ENCODE results near the gene VLDLR.

VLDLR gene

DNA sequence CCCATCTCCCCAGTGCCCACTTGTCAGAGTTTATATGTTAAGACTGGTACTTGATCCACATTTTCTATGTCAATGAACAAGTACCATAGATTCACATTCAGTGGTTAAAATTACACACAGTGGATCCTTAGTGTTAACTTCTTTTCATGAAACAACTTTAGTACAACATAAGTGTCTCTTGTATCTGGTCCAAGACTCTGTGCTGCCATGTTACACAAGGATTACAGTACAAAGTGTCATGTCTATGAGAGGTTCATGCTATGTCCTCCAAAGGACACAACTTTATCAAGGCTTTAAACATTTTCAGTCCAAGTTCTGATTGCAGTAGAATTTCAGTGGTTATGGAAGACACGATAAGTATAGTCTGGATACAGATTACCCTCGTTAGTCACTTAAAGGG lies 13.3 kb upstream of the VLDLR start:
- no peak overlapping the region for H3K4me3 ChIP-seq (ENCODE audit: low read length)
- DNase-seq (ENCODE audit: low read depth) = no peak
- TF ChIP-seq, protein P1, sequence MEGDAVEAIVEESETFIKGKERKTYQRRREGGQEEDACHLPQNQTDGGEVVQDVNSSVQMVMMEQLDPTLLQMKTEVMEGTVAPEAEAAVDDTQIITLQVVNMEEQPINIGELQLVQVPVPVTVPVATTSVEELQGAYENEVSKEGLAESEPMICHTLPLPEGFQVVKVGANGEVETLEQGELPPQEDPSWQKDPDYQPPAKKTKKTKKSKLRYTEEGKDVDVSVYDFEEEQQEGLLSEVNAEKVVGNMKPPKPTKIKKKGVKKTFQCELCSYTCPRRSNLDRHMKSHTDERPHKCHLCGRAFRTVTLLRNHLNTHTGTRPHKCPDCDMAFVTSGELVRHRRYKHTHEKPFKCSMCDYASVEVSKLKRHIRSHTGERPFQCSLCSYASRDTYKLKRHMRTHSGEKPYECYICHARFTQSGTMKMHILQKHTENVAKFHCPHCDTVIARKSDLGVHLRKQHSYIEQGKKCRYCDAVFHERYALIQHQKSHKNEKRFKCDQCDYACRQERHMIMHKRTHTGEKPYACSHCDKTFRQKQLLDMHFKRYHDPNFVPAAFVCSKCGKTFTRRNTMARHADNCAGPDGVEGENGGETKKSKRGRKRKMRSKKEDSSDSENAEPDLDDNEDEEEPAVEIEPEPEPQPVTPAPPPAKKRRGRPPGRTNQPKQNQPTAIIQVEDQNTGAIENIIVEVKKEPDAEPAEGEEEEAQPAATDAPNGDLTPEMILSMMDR (conservative IDR thresholded peaks at IDR 0.05; ENCODE audit: low read depth, low read length) = no peak

GRCh38 chr9:2610985-2611384 lies 10.6 kb upstream of the VLDLR start:
- TF ChIP-seq, protein P1 (conservative IDR thresholded peaks at IDR 0.05; ENCODE audit: low read depth, low read length) = no peak
- no peak for DNase-seq (ENCODE audit: low read depth)
- H3K4me3 ChIP-seq (ENCODE audit: low read length) = no peak overlapping the region

- DNase-seq (ENCODE audit: low read depth) = no peak
- TF ChIP-seq, protein P1 (conservative IDR thresholded peaks at IDR 0.05; ENCODE audit: low read depth, low read length) = no peak
- no peak overlapping the region for H3K4me3 ChIP-seq (ENCODE audit: low read length)
Measured at GRCh38 chr9:2611961-2612360, 9.6 kb upstream of the VLDLR start.

- DNase-seq (ENCODE audit: low read depth) = no peak
- TF ChIP-seq, protein P1 (conservative IDR thresholded peaks at IDR 0.05; ENCODE audit: low read depth, low read length) = no peak
- H3K4me3 ChIP-seq (ENCODE audit: low read length) = no peak overlapping the region
Measured at GRCh38 chr9:2613730-2614271, 7.8 kb upstream of the VLDLR start.

- TF ChIP-seq, protein P1 (conservative IDR thresholded peaks at IDR 0.05; ENCODE audit: low read depth, low read length) = no peak
- DNase-seq (ENCODE audit: low read depth) = no peak
- H3K4me3 ChIP-seq (ENCODE audit: low read length) = no peak overlapping the region
Measured at GRCh38 chr9:2615497-2615896, 6.1 kb upstream of the VLDLR start.

- no peak overlapping the region for H3K4me3 ChIP-seq (ENCODE audit: low read length)
- no peak for DNase-seq (ENCODE audit: low read depth)
- TF ChIP-seq, protein P1 (conservative IDR thresholded peaks at IDR 0.05; ENCODE audit: low read depth, low read length) = no peak
Measured at GRCh38 chr9:2616692-2617377, 4.8 kb upstream of the VLDLR start.

DNA sequence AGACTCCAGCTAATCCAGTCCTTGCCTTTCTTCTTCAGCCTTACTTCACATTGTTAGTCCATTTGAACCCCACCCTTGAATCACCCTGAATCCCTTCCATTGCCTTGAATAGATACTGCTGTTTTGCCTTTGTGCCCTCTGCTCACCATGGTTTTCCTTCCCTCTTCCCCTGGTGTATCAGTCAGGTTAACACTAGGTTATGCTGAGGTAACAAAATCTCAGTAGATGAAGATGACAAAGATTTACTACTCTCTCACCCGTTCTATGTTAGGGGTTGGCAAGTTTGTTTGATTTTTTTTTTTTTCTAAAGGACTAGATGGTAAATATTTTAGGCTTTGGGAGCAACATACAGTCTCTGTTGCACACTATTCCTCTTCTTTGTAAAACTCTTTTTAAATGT lies 3.3 kb upstream of the VLDLR start:
- TF ChIP-seq, protein P1 (conservative IDR thresholded peaks at IDR 0.05; ENCODE audit: low read depth, low read length) = no peak
- no peak overlapping the region for H3K4me3 ChIP-seq (ENCODE audit: low read length)
- no peak for DNase-seq (ENCODE audit: low read depth)
